NCI-H774 (cell line): ENCODE data around the gene CRHR2.

Experiments
- DNase-seq: peaks from one replicate; lab custom pipeline; 2025; lab: John Stamatoyannopoulos, UW

Gene CRHR2

GRCh38 chr7:30618080-30618676 lies 64.1 kb downstream of the CRHR2 start:
- DNase-seq = no peak

GRCh38 chr7:30617359-30617758 lies 64.9 kb downstream of the CRHR2 start:
- DNase-seq = no peak

DNA sequence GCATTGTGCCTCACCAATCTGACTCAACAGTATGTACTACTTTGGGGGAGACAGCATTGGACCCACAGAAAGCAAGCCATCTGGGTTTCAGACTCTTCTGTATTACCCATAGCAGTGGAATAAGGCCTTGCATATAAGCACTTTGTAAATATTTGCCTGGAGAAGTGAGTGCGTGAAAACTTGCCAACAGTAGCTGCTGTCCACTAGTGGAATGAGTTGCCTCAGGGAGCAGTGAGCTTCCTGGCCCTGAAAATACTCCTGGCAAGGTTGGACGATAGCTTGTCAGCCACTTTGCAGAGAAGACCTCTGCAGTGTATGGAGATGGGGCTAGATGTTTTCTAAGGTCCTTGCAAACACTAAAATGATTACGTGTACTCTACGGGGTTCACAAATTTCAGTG lies 65.9 kb downstream of the CRHR2 start:
- DNase-seq = no peak

DNA sequence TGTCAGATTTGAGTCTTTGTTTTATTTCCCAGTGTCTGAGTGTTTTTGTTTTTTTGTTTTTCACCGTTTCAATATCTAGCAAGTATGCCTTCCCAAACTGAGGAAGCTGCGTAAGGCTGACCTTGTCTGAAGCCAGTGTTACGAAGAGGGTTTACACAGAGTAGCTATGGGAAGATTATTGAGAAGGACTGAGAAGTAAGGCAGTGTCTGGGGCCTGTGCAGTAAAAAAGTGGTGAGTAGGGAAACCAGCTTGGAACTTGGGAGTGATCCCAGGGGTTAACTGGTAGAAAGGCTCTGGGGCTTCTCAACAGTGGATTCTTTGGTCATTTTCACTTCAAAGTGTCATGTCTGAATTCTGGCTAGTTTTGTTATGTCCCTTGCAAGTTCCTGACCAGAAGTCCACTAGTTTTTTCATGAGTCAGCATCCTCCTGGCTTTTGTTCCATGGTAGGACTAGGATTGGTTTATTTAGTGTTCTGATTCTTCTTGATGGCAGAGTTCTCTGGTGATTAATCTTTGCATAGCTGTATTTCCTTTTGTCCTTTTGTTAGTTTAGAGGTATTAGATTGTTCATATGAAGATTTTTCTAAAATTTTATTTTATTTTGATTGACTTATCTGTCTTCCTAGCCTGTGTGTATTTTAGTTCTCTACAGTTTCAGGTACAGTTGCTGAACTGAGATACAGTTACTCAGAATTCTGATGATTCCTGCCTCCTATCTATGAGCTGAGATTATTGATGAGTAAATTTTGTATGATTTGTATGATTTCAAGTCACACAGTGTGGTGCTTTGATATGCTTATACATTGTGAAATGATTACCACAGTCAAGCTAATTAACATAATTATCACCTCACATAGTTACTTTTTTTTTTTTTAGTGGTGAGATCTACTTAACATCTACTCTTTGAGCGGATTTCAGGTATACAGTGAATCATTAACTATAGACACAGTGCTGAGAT lies 68.6 kb downstream of the CRHR2 start:
- DNase-seq = no peak

- DNase-seq = no peak
These were observed 69.5 kb downstream of the CRHR2 start for GRCh38 chr7:30612658-30613265.

- DNase-seq = no peak
These were observed 76.4 kb downstream of the CRHR2 start for GRCh38 chr7:30605832-30606231.

DNA sequence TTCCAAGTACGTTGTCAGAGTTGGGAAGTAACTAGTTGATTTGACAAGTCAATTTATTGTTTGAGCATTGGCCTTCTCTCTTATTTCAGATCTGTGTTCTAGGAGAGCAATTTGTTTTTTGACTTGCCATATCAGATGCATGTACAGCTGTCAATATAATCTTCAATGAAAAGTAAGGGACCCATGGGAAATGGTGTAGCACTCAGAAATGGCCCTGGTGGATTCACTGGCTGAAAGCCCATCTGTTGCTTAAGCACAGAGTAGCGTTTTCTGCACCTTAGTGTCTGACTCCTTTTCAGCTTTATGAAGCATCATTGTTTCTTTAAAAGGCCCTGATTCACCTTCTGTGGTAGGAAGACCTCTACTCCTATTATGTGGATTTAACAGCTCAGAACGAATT lies 77.4 kb downstream of the CRHR2 start:
- no peak for DNase-seq
